Naive B cell (primary cell): ENCODE measurements around the gene PCBP3. TPM values are rescaled to one million over a fixed set of nuclear protein-coding genes. Genes with fewer than 3 reads are reported as not detected.

Experiments
- ATAC-seq, 2 donors: fragments of 150-1000 bp; cut with Tn5 transposase; 2 replicates each; pipeline ENCODE4 v1.10.0; 2021; ENCODE audit warnings: low read depth in 2 of 2, mild to moderate bottlenecking in 2 of 2, moderate library complexity in 2 of 2
- DNase-seq: peaks from one replicate; pipeline ENCODE4 v3.0.0; 2022
- H3K27ac Mint-ChIP-seq, 6 donors: one replicate each; pipeline ENCODE4 v1.8.0; 2020 to 2022; ENCODE audit warnings: mild to moderate bottlenecking in 6 of 6, mixed read lengths in 6 of 6, moderate library complexity in 5 of 6, inconsistent platforms in 2 of 6
- H3K27me3 Mint-ChIP-seq, 3 donors: one replicate each; pipeline ENCODE4 v1.8.0; 2021 to 2022; ENCODE audit warnings: mixed read lengths in 3 of 3, mild to moderate bottlenecking in 1 of 3
- H3K36me3 Mint-ChIP-seq, 2 donors: one replicate each; pipeline ENCODE4 v1.8.0; 2020 to 2022; ENCODE audit warnings: mixed read lengths in 2 of 2, inconsistent platforms in 1 of 2, mild to moderate bottlenecking in 1 of 2
- H3K4me1 Mint-ChIP-seq, 3 donors: one replicate each; pipeline ENCODE4 v1.8.0; 2020 to 2022; ENCODE audit warnings: mixed read lengths in 3 of 3, inconsistent platforms in 1 of 3, mild to moderate bottlenecking in 1 of 3, moderate library complexity in 1 of 3
- H3K4me3 Mint-ChIP-seq, 8 donors: one replicate each; pipeline ENCODE4 v1.8.0; 2020 to 2022; ENCODE audit warnings: mild to moderate bottlenecking in 8 of 8, mixed read lengths in 8 of 8, moderate library complexity in 8 of 8, inconsistent platforms in 2 of 8
- H3K9me3 Mint-ChIP-seq, 7 donors: one replicate each; pipeline ENCODE4 v1.8.0; 2020 to 2022; ENCODE audit warnings: mixed read lengths in 7 of 7, mild to moderate bottlenecking in 5 of 7, inconsistent platforms in 2 of 7, moderate library complexity in 1 of 7
- polyA plus RNA-seq, 6 donors: library from polyadenylated mRNA; unstranded; fragments of 300-500 nt; fragmentation: Illumina TruSeq; gene quantifications; one replicate each; pipeline ENCODE4 v1.2.3, GENCODE V29; 2021; ENCODE audit warnings: low read depth in 6 of 6

PCBP3 gene
- polyA plus RNA-seq, 6 donors from 2014 or later: 0.60 to 1.5 (median 0.93) TPM; not detected in 2

- no peak for DNase-seq
- Mint-ChIP-seq H3K4me1 (peaks cover 0 to 3% (median 0%) of the 10 kb centered on the region in 3 donors), H3K27me3 (peaks cover 7 to 27% (median 20%) of the 10 kb centered on the region in 3 donors), H3K27ac (no peak overlapping the region), H3K36me3 (no peaks in the 10 kb centered on the region), H3K4me3 (no peak overlapping the region), H3K9me3 (no peaks in the 10 kb centered on the region)
- ATAC-seq: no peak
Observed at GRCh38 chr21:45818276-45818903, 174.9 kb downstream of the PCBP3 start.

- Mint-ChIP-seq H3K9me3 (no peaks in the 10 kb centered on the region), H3K4me1 (peaks cover 0 to 3% (median 0%) of the 10 kb centered on the region in 3 donors), H3K4me3 (no peak overlapping the region), H3K27ac (peak overlapping the region in 1 of 6 donors; percentile 49), H3K27me3 (peaks cover 7 to 27% (median 22%) of the 10 kb centered on the region in 3 donors), H3K36me3 (no peaks in the 10 kb centered on the region)
- ATAC-seq: no peak
- DNase-seq: no peak
Observed at GRCh38 chr21:45818904-45819285, 175.4 kb downstream of the PCBP3 start.

- no peak overlapping the region for H3K27ac Mint-ChIP-seq
- no peak for DNase-seq
- H3K27me3 Mint-ChIP-seq: peaks cover 14 to 34% (median 28%) of the 10 kb centered on the region in 3 donors
- H3K4me1 Mint-ChIP-seq: peaks cover 0 to 3% (median 0%) of the 10 kb centered on the region in 3 donors
- H3K4me3 Mint-ChIP-seq: no peak overlapping the region
- no peaks in the 10 kb centered on the region for H3K36me3 Mint-ChIP-seq
- no peak for ATAC-seq
- H3K9me3 Mint-ChIP-seq: no peaks in the 10 kb centered on the region
Observed at GRCh38 chr21:45819478-45820170, 176.1 kb downstream of the PCBP3 start.

- Mint-ChIP-seq H3K27me3 (peaks cover 14 to 39% (median 32%) of the 10 kb centered on the region in 3 donors), H3K9me3 (no peaks in the 10 kb centered on the region), H3K4me3 (no peak overlapping the region), H3K36me3 (no peaks in the 10 kb centered on the region), H3K27ac (peak overlapping the region in 2 of 6 donors; percentile 37 to 78), H3K4me1 (peaks cover 0 to 3% (median 0%) of the 10 kb centered on the region in 3 donors)
- peak; percentile 62 to 69 for ATAC-seq
- DNase-seq: peak; percentile 52
Observed at GRCh38 chr21:45820171-45821091, 176.9 kb downstream of the PCBP3 start.

- no peaks in the 10 kb centered on the region for H3K36me3 Mint-ChIP-seq
- no peak overlapping the region for H3K27ac Mint-ChIP-seq
- H3K27me3 Mint-ChIP-seq: peaks cover 14 to 41% (median 33%) of the 10 kb centered on the region in 3 donors
- peak overlapping the region in 1 of 8 donors; percentile 77 for H3K4me3 Mint-ChIP-seq
- no peak for ATAC-seq
- H3K4me1 Mint-ChIP-seq: peaks cover 0 to 6% (median 0%) of the 10 kb centered on the region in 3 donors
- H3K9me3 Mint-ChIP-seq: no peaks in the 10 kb centered on the region
- no peak for DNase-seq
Observed at GRCh38 chr21:45821315-45821962, 177.9 kb downstream of the PCBP3 start.

GRCh38 chr21:45821998-45822397 is 178.5 kb downstream of the PCBP3 start:
- Mint-ChIP-seq H3K36me3 (no peaks in the 10 kb centered on the region), H3K27me3 (peaks cover 14 to 41% (median 33%) of the 10 kb centered on the region in 3 donors), H3K4me3 (no peak overlapping the region), H3K9me3 (no peaks in the 10 kb centered on the region), H3K27ac (peak overlapping the region in 1 of 6 donors; percentile 50), H3K4me1 (peaks cover 0 to 11% (median under 1%) of the 10 kb centered on the region in 3 donors)
- no peak for ATAC-seq
- DNase-seq: no peak

GRCh38 chr21:45822429-45823099 is 179.0 kb downstream of the PCBP3 start:
- no peak for DNase-seq
- no peaks in the 10 kb centered on the region for H3K9me3 Mint-ChIP-seq
- ATAC-seq: no peak
- H3K27ac Mint-ChIP-seq: peak overlapping the region in 1 of 6 donors; percentile 50
- peaks cover 2 to 17% (median 6%) of the 10 kb centered on the region in 3 donors for H3K4me1 Mint-ChIP-seq
- H3K36me3 Mint-ChIP-seq: no peaks in the 10 kb centered on the region
- H3K27me3 Mint-ChIP-seq: peaks cover 14 to 35% (median 33%) of the 10 kb centered on the region in 3 donors
- no peak overlapping the region for H3K4me3 Mint-ChIP-seq

- no peak for ATAC-seq
- Mint-ChIP-seq H3K4me3 (no peak overlapping the region), H3K4me1 (peaks cover 7 to 23% (median 12%) of the 10 kb centered on the region in 3 donors), H3K9me3 (no peaks in the 10 kb centered on the region), H3K36me3 (no peaks in the 10 kb centered on the region), H3K27me3 (peaks cover 13 to 35% (median 33%) of the 10 kb centered on the region in 3 donors), H3K27ac (no peak overlapping the region)
- no peak for DNase-seq
Observed at GRCh38 chr21:45823100-45823681, 179.7 kb downstream of the PCBP3 start.

GRCh38 chr21:45824546-45825215 is 181.2 kb downstream of the PCBP3 start:
- H3K9me3 Mint-ChIP-seq: no peaks in the 10 kb centered on the region
- H3K4me3 Mint-ChIP-seq: no peak overlapping the region
- H3K4me1 Mint-ChIP-seq: peaks cover 7 to 24% (median 12%) of the 10 kb centered on the region in 3 donors
- peaks cover 7 to 35% (median 33%) of the 10 kb centered on the region in 3 donors for H3K27me3 Mint-ChIP-seq
- no peak overlapping the region for H3K27ac Mint-ChIP-seq
- no peak for ATAC-seq
- no peak for DNase-seq
- H3K36me3 Mint-ChIP-seq: no peaks in the 10 kb centered on the region

GRCh38 chr21:45825219-45825618 is 181.7 kb downstream of the PCBP3 start:
- Mint-ChIP-seq H3K27me3 (peaks cover 7 to 35% (median 33%) of the 10 kb centered on the region in 3 donors), H3K4me3 (peak overlapping the region in 1 of 8 donors; percentile 33), H3K27ac (peak overlapping the region in 1 of 6 donors; percentile 49), H3K36me3 (no peaks in the 10 kb centered on the region), H3K9me3 (no peaks in the 10 kb centered on the region), H3K4me1 (peaks cover 7 to 24% (median 12%) of the 10 kb centered on the region in 3 donors)
- ATAC-seq (no peak), DNase-seq (no peak)

GRCh38 chr21:45826676-45827301 is 183.3 kb downstream of the PCBP3 start:
- no peak for DNase-seq
- ATAC-seq: no peak
- H3K4me3 Mint-ChIP-seq: peak overlapping the region in 2 of 8 donors; percentile 34 to 72
- H3K4me1 Mint-ChIP-seq: peaks cover 7 to 25% (median 12%) of the 10 kb centered on the region in 3 donors
- H3K27me3 Mint-ChIP-seq: peaks cover 7 to 26% (median 24%) of the 10 kb centered on the region in 3 donors
- H3K27ac Mint-ChIP-seq: peak overlapping the region in 4 of 6 donors; percentile 69 to 98 (median 85)
- no peaks in the 10 kb centered on the region for H3K36me3 Mint-ChIP-seq
- peaks cover 0 to 2% (median 0%) of the 10 kb centered on the region in 7 donors for H3K9me3 Mint-ChIP-seq
